GM12891 (cell line): ENCODE measurements around the gene EDAR.

Source experiments
- POLR2AphosphoS5 ChIP-seq: IDR thresholded peaks from 2 replicates; pipeline ENCODE4 v1.6.1; 2011; ENCODE audit warnings: low read depth, low read length, control low read depth
- SPI1 ChIP-seq: IDR thresholded peaks from 2 replicates; pipeline ENCODE4 v1.6.1; 2011; ENCODE audit warnings: low read depth, low read length, control low read depth
- TAF1 ChIP-seq: IDR thresholded peaks from 2 replicates; pipeline ENCODE4 v1.6.1; 2011; ENCODE audit warnings: low read depth, low read length, control low read depth

DNA sequence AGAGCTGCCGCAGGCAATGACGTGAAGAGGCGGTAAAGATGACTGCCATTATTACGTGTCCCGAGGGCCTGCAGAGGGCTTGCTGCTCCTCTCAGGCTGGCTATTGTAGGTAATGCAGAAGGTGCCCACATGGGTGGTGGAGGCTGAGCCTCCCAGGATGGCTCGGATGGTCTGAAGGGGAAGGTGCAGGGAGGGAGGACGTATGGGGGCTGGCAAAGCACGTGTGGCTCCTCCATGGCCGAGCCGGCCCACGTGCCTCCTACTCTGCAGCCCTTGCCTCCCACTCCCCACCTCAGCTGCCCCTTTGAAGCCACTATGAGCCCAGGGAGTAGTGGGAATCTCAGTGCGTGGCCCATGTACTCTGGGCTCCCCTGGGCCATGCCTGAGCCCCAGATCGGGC, 48.9 kb downstream of the EDAR start:
- TF ChIP-seq TAF1 (no peak), POLR2AphosphoS5 (no peak), SPI1 (no peak)
